Cardiac muscle cell (in vitro differentiated cells and primary cell): Measurements from ENCODE around the gene CBR3. TPM values are rescaled to one million over a fixed set of nuclear protein-coding genes. Genes with fewer than 3 reads are reported as not detected.
A peak's percentile ranks its signal among the peaks of the same experiment; 100 is the strongest.

Experiments
- DNase-seq, 2 donors: peaks; one replicate each; pipeline versions ENCODE4 v3.0.0 to v3.0.0-alpha.2; 2010 to 2017; ENCODE audit warnings: low read depth in 1 of 2, low spot score in 1 of 2
- H3K27ac ChIP-seq: fragments of 200-600 bp; sonication (generic); 2 replicates; pipeline ENCODE4 v1.5.1; 2016
- H3K27me3 ChIP-seq: fragments of 200-600 bp; sonication (generic); 2 replicates; pipeline ENCODE4 v1.6.0; 2016; ENCODE audit warnings: control low read depth
- H3K36me3 ChIP-seq: fragments of 200-600 bp; sonication (generic); 2 replicates; pipeline ENCODE4 v1.5.1; 2016; ENCODE audit warnings: control low read depth
- H3K4me1 ChIP-seq: fragments of 200-600 bp; sonication (generic); 2 replicates; pipeline ENCODE4 v1.8.1; 2017; ENCODE audit warnings: low read depth, mild to moderate bottlenecking, mixed run types
- H3K4me3 ChIP-seq: fragments of 200-600 bp; sonication (generic); 2 replicates; pipeline ENCODE4 v1.5.1; 2016; ENCODE audit warnings: mild to moderate bottlenecking
- H3K9me3 ChIP-seq: fragments of 200-600 bp; sonication (generic); 2 replicates; pipeline ENCODE4 v1.5.1; 2017; ENCODE audit warnings: low read depth, mild to moderate bottlenecking, control low read depth
- CTCF ChIP-seq: IDR thresholded peaks from 2 replicates; pipeline ENCODE4 v1.5.1; 2012; ENCODE audit warnings: low read depth, mild to moderate bottlenecking, low read length
- polyA plus RNA-seq: library from polyadenylated mRNA; unstranded; fragments of >200 nt; fragmentation: Nextera tagmentation; extraction: Ambion mirVana; gene quantifications from 2 replicates; pipeline ENCODE4 v1.2.1, GENCODE V29; 2016
- total RNA-seq: library from RNA; depleted of rRNA; stranded (reverse); fragments of >200 nt; gene quantifications from 2 replicates; pipeline ENCODE4 v1.2.3, GENCODE V29; 2016

Gene CBR3
- total and polyA plus RNA-seq, 2 experiments from 2014 or later = not detected

GRCh38 chr21:36179145-36179544, 44.3 kb downstream of the CBR3 start:
- Histone ChIP-seq H3K27ac (no peak overlapping the region), H3K27me3 (no peaks in the 10 kb centered on the region), H3K36me3 (no peaks in the 10 kb centered on the region), H3K9me3 (no peaks in the 10 kb centered on the region), H3K4me3 (no peak overlapping the region), H3K4me1 (no peaks in the 10 kb centered on the region)
- TF ChIP-seq CTCF = no peak
- no peak for DNase-seq

- Histone ChIP-seq H3K27me3 (no peaks in the 10 kb centered on the region), H3K4me1 (no peaks in the 10 kb centered on the region), H3K4me3 (no peak overlapping the region), H3K27ac (no peak overlapping the region), H3K36me3 (no peaks in the 10 kb centered on the region), H3K9me3 (no peaks in the 10 kb centered on the region)
- DNase-seq = no peak
- no peak for TF ChIP-seq CTCF
Observed at GRCh38 chr21:36180963-36181362, 46.1 kb downstream of the CBR3 start.

- Histone ChIP-seq H3K9me3 (no peaks in the 10 kb centered on the region), H3K27ac (no peak overlapping the region), H3K36me3 (no peaks in the 10 kb centered on the region), H3K4me1 (no peaks in the 10 kb centered on the region), H3K4me3 (no peak overlapping the region), H3K27me3 (no peaks in the 10 kb centered on the region)
- DNase-seq = peak in 1 of 2 donors; percentile 11
- no peak for TF ChIP-seq CTCF
Observed at GRCh38 chr21:36183144-36183795, 48.4 kb downstream of the CBR3 start.

GRCh38 chr21:36184545-36184944, 49.7 kb downstream of the CBR3 start:
- Histone ChIP-seq H3K27ac (no peak overlapping the region), H3K27me3 (no peaks in the 10 kb centered on the region), H3K9me3 (no peaks in the 10 kb centered on the region), H3K36me3 (no peaks in the 10 kb centered on the region), H3K4me3 (no peak overlapping the region), H3K4me1 (no peaks in the 10 kb centered on the region)
- DNase-seq = no peak
- TF ChIP-seq CTCF = no peak

GRCh38 chr21:36185523-36185922, 50.6 kb downstream of the CBR3 start:
- no peak for DNase-seq
- Histone ChIP-seq H3K9me3 (no peaks in the 10 kb centered on the region), H3K27ac (no peak overlapping the region), H3K4me3 (no peak overlapping the region), H3K36me3 (no peaks in the 10 kb centered on the region), H3K4me1 (no peaks in the 10 kb centered on the region), H3K27me3 (peaks cover 2% of the 10 kb centered on the region)
- no peak for TF ChIP-seq CTCF
